ENCODE data around the gene EIF2S1.
A peak's percentile ranks its signal among the peaks of the same experiment; 100 is the strongest.

EIF2S1 gene

GRCh38 chr14:67357969-67358354 is 2.2 kb upstream of the EIF2S1 start:
- DNase-seq (ENCODE audit: extremely low read depth, low read depth) = no peak

GRCh38 chr14:67358924-67359774 is 979 bp upstream of the EIF2S1 start:
- DNase-seq (ENCODE audit: extremely low read depth, low read depth) = no peak
- peak overlapping the region; percentile 97 for H3K4me3 ChIP-seq (replicated peaks; ENCODE audit: low read depth, low read length)
- no peak for TF ChIP-seq CTCF (IDR thresholded peaks at IDR 0.05; ENCODE audit: low read depth, low read length, missing control alignments)

More at GRCh38 chr14:67357969-67358354, 2.2 kb upstream of the EIF2S1 start:
- no peak for TF ChIP-seq CTCF (IDR thresholded peaks at IDR 0.05; ENCODE audit: low read depth, low read length, missing control alignments)
- H3K4me3 ChIP-seq (replicated peaks; ENCODE audit: low read depth, low read length) = peak overlapping the region; percentile 97

- TF ChIP-seq CTCF (IDR thresholded peaks at IDR 0.05; ENCODE audit: low read depth, low read length, missing control alignments) = no peak
- DNase-seq (ENCODE audit: extremely low read depth, low read depth) = no peak
- H3K4me3 ChIP-seq (replicated peaks; ENCODE audit: low read depth, low read length) = peak overlapping the region; percentile 97
These were observed 510 bp downstream of the EIF2S1 start for GRCh38 chr14:67360470-67361206.

GRCh38 chr14:67365476-67365875 is 5.3 kb downstream of the EIF2S1 start:
- DNase-seq (ENCODE audit: extremely low read depth, low read depth) = no peak
- TF ChIP-seq CTCF (IDR thresholded peaks at IDR 0.05; ENCODE audit: low read depth, low read length, missing control alignments) = no peak
- H3K4me3 ChIP-seq (replicated peaks; ENCODE audit: low read depth, low read length) = no peak overlapping the region

- no peak overlapping the region for H3K4me3 ChIP-seq (replicated peaks; ENCODE audit: low read depth, low read length)
- no peak for TF ChIP-seq CTCF (IDR thresholded peaks at IDR 0.05; ENCODE audit: low read depth, low read length, missing control alignments)
- DNase-seq (ENCODE audit: extremely low read depth, low read depth) = no peak
These were observed 10.7 kb downstream of the EIF2S1 start for GRCh38 chr14:67370830-67371229.

GRCh38 chr14:67371247-67372148 is 11.4 kb downstream of the EIF2S1 start:
- no peak for DNase-seq (ENCODE audit: extremely low read depth, low read depth)
- no peak overlapping the region for H3K4me3 ChIP-seq (replicated peaks; ENCODE audit: low read depth, low read length)
- TF ChIP-seq CTCF (IDR thresholded peaks at IDR 0.05; ENCODE audit: low read depth, low read length, missing control alignments) = no peak

Data from HFF-Myc (cell line).